ENCODE results near the gene OR2A14. TPM values are rescaled to one million over a fixed set of nuclear protein-coding genes. Genes with fewer than 3 reads are reported as not detected.

The OR2A14 gene
- polyA plus RNA-seq, 1 donor (not counting 4 experiments of a cell fraction or from before 2014, with no cell fraction given) = not detected

DNA sequence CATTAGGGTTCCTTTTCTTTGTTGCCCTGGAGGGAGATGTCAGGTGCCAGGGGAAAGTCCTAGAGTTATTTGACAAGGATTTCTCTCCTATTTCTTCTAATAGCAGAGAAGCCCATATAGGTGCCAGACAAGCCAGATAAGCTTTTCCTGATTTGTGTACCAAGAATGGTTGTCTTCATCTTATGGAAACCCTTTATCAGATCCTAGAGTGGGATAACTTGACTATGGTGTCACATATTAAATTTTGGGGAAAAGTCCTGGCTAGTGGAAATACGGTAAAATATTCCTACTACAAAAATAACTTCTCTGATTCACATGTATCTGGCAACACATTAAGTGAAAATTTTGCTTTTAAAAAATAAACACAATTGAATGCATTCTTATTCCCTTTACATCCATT is 35.7 kb upstream of the OR2A14 start:
- no peaks in the 10 kb centered on the region for H3K36me3 ChIP-seq (ENCODE audit: control insufficient read depth in 2 of 2, extremely low read depth in 1 of 2, insufficient read depth in 2 of 2, low read length in 2 of 2)
- DNase-seq (ENCODE audit: low read depth, low spot score) = no peak
- no peaks in the 10 kb centered on the region for H3K4me1 ChIP-seq (ENCODE audit: control insufficient read depth, extremely low read depth, insufficient read depth, low read length)
- TF ChIP-seq EZH2 (IDR thresholded peaks at IDR 0.05; ENCODE audit: low read length) = no peak
- TF ChIP-seq, protein P1, sequence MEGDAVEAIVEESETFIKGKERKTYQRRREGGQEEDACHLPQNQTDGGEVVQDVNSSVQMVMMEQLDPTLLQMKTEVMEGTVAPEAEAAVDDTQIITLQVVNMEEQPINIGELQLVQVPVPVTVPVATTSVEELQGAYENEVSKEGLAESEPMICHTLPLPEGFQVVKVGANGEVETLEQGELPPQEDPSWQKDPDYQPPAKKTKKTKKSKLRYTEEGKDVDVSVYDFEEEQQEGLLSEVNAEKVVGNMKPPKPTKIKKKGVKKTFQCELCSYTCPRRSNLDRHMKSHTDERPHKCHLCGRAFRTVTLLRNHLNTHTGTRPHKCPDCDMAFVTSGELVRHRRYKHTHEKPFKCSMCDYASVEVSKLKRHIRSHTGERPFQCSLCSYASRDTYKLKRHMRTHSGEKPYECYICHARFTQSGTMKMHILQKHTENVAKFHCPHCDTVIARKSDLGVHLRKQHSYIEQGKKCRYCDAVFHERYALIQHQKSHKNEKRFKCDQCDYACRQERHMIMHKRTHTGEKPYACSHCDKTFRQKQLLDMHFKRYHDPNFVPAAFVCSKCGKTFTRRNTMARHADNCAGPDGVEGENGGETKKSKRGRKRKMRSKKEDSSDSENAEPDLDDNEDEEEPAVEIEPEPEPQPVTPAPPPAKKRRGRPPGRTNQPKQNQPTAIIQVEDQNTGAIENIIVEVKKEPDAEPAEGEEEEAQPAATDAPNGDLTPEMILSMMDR (optimal IDR thresholded peaks at IDR 0.05 in 1 of 3, IDR thresholded peaks at IDR 0.05 in 1 of 3, conservative IDR thresholded peaks at IDR 0.05 in 1 of 3; ENCODE audit: extremely low read depth in 1 of 3, insufficient read depth in 2 of 3, low read length in 3 of 3) = no peak
- no peaks in the 10 kb centered on the region for H4K20me1 ChIP-seq (ENCODE audit: control insufficient read depth, extremely low read depth, insufficient read depth, low read length)
- H3K4me2 ChIP-seq (ENCODE audit: control insufficient read depth, extremely low read depth, insufficient read depth, low read depth, low read length) = no peak overlapping the region
- no peak overlapping the region for H3K27ac ChIP-seq (ENCODE audit: control insufficient read depth, insufficient read depth, low read length)
- H3K9me3 ChIP-seq (ENCODE audit: control insufficient read depth, low read depth, low read length) = no peaks in the 10 kb centered on the region
- no peaks in the 10 kb centered on the region for H3K27me3 ChIP-seq (ENCODE audit: control insufficient read depth, extremely low read depth, insufficient read depth, low read length)
- no peak for FAIRE-seq
- H3K79me2 ChIP-seq (ENCODE audit: control insufficient read depth, insufficient read depth, low read length) = no peaks in the 10 kb centered on the region
- H3K9ac ChIP-seq (ENCODE audit: control insufficient read depth, extremely low read depth, insufficient read depth, low read length) = no peak overlapping the region
- H3K9me1 ChIP-seq (ENCODE audit: control insufficient read depth, extremely low read depth, insufficient read depth, low read length) = no peaks in the 10 kb centered on the region
- no peak overlapping the region for H2AFZ ChIP-seq (ENCODE audit: control insufficient read depth, low read length)
- dilution Hi-C loops (cut with MboI; ENCODE audit: extremely low pct_ligation_motif_present, low sequenced_read_pairs) = no loop called here
- H3K4me3 ChIP-seq (ENCODE audit: control insufficient read depth in 2 of 3, extremely low read depth in 1 of 3, insufficient read depth in 2 of 3, low read depth in 1 of 3, low read length in 3 of 3) = no peak overlapping the region

DNA sequence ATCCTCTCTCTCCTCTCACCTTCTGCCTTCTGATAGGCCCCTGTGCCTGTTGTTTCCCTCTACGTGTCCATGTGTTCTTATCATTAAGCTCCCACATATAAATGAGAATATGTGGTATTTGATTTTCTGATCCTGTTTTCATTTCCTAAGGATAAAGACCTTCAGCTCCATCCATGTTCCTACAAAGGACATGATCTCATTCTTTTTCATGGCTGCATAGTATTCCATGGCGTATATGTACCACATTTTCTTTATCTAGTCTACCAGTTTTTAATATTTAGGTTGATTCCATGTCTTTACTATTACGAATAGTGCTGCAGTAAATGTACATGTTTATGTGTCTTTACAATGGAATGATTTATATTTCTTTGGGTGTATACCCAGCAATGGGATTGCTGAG is 32.3 kb upstream of the OR2A14 start:
- TF ChIP-seq EZH2 (IDR thresholded peaks at IDR 0.05; ENCODE audit: low read length) = no peak
- TF ChIP-seq, protein P1 (optimal IDR thresholded peaks at IDR 0.05 in 1 of 3, IDR thresholded peaks at IDR 0.05 in 1 of 3, conservative IDR thresholded peaks at IDR 0.05 in 1 of 3; ENCODE audit: extremely low read depth in 1 of 3, insufficient read depth in 2 of 3, low read length in 3 of 3) = no peak

More for the DNA sequence above, 32.3 kb upstream of the OR2A14 start:
- Histone ChIP-seq H3K36me3 (ENCODE audit: control insufficient read depth in 2 of 2, extremely low read depth in 1 of 2, insufficient read depth in 2 of 2, low read length in 2 of 2) (no peaks in the 10 kb centered on the region), H4K20me1 (ENCODE audit: control insufficient read depth, extremely low read depth, insufficient read depth, low read length) (no peaks in the 10 kb centered on the region), H3K4me1 (ENCODE audit: control insufficient read depth, extremely low read depth, insufficient read depth, low read length) (no peaks in the 10 kb centered on the region), H2AFZ (ENCODE audit: control insufficient read depth, low read length) (no peak overlapping the region), H3K4me3 (ENCODE audit: control insufficient read depth in 2 of 3, extremely low read depth in 1 of 3, insufficient read depth in 2 of 3, low read depth in 1 of 3, low read length in 3 of 3) (no peak overlapping the region), H3K9me1 (ENCODE audit: control insufficient read depth, extremely low read depth, insufficient read depth, low read length) (no peaks in the 10 kb centered on the region), H3K79me2 (ENCODE audit: control insufficient read depth, insufficient read depth, low read length) (no peaks in the 10 kb centered on the region), H3K27me3 (ENCODE audit: control insufficient read depth, extremely low read depth, insufficient read depth, low read length) (no peaks in the 10 kb centered on the region), H3K4me2 (ENCODE audit: control insufficient read depth, extremely low read depth, insufficient read depth, low read depth, low read length) (no peak overlapping the region), H3K27ac (ENCODE audit: control insufficient read depth, insufficient read depth, low read length) (no peak overlapping the region), H3K9me3 (ENCODE audit: control insufficient read depth, low read depth, low read length) (no peaks in the 10 kb centered on the region), H3K9ac (ENCODE audit: control insufficient read depth, extremely low read depth, insufficient read depth, low read length) (no peak overlapping the region)
- FAIRE-seq = no peak
- DNase-seq (ENCODE audit: low read depth, low spot score) = no peak
- dilution Hi-C loops (cut with MboI; ENCODE audit: extremely low pct_ligation_motif_present, low sequenced_read_pairs) = no loop called here

All from keratinocyte (primary cell).